ENCODE data around the gene MIPOL1. TPM values are rescaled to one million over a fixed set of nuclear protein-coding genes. Genes with fewer than 3 reads are reported as not detected.

MIPOL1 gene
- total RNA-seq, 1 donor from 2014 or later, result 12.3 TPM

DNA sequence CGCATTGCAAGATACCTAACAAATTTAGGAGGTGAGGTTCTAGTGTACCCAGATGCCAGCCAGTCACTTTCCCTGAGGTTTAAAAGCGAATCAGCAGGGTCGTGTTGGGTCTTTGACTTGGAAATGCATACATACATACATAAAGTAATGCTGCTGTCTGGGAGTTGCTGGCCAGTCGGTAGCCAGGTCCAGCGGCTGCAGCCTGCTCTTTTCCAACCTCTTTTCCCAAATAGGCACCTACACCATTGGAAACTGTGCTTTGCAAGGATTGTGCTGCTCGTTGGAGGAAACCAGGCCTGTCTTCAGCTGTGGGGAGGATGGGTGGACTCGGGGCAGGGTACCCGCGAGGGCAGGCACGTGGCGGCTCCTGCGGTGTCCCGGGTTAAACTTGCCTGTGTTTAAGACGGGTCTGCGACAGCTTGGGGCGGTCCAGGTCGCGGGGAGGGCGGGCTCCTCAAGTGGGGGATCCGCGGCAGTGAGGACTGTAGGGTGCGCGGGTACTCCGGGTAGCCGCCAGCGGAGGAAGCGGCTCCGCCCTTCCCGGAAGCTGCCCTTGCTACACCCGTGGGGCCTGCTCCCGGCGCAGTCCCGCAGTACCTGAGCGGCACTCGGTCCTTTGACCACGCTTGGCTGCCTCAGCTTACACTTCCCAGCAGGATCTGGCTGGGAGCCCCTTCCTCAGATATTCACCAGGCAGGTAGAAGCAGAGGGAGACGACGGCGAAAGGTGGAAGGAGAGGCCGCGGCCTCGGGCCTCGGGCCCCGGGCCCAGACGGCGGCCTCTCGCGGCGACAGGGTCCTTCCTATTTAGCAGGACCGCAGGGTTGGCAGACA, 400.4 kb downstream of the MIPOL1 start:
- no peak for DNase-seq (ENCODE audit: low spot score)

DNA sequence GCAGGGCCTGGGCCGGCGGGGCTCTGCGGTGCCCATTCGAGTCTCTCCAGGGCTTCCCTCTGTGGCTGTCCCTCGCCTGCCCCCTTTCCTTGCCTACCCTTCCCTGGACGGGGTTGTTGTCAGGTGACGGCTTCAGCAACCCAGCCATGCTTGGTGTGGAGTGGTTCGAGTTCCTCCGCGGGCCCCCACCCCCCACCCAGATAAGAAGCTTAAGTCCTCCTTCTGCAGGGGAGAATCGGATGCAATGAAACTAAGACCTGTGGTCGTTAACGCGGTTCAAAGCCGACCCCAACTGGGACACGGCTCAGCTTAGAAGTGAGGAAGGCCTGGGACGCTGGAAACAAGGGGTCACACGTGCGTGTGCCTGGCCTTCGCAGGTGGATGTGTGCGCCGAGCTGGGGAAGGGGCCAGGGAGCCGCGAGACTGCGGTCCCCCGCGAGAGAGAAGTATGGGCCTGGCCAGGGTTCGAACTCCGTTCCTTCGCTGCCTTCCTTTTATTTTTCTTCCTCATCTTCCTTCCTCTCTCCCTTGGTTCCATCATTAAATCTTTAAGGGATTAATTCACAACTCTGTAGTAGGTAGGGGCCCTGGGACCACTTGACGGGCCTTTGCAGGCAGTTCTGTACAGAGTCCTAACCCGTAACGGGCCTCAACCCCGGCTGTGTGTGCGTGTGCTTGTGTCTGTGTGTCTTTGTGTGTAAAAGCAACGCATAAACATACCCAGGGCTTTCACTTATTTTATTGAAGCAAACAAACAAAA, 401.2 kb downstream of the MIPOL1 start:
- no peak for DNase-seq (ENCODE audit: low spot score)

DNA sequence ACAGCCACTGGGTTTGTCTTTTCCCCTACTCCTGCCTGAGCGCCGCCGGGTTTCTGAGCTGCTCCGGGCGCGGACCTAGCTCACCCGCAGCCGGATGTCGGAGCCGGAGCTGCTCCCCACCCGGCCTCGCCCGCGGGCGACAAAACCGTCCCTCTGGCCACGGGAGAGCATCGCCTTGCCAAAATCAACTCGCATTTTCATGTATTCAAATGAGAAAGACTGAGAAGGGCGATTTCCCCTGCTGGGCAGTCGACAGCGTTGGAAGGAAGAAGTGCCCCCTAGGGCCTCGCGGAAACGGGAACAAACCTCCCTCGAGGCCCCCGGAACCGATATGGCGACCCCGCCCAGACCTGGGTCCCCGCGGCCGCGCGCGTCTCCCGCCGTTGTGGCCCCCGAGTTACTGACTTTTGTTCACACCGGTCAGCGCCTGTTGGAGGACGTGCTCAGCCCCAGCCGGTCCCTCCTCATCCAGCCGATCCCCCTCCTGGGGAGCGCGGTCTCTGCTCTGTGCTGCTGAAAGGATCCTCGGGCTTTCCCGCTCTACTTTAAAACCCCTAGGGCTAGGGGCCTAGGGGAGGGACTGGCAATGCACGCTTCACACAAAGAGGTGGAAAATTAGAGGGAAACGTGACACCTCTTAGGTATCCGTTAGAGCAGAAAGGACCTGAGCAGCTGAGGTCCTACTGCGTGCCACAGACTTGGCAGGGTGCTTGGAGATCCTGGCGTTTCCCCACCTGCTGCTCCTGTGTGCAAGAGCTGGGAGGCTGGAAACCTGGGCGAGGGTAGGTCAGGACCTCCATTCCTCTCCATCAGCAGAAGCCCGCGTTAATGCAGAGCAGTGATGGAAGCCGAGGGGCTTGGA, 402.0 kb downstream of the MIPOL1 start:
- DNase-seq (ENCODE audit: low spot score), result no peak

DNA sequence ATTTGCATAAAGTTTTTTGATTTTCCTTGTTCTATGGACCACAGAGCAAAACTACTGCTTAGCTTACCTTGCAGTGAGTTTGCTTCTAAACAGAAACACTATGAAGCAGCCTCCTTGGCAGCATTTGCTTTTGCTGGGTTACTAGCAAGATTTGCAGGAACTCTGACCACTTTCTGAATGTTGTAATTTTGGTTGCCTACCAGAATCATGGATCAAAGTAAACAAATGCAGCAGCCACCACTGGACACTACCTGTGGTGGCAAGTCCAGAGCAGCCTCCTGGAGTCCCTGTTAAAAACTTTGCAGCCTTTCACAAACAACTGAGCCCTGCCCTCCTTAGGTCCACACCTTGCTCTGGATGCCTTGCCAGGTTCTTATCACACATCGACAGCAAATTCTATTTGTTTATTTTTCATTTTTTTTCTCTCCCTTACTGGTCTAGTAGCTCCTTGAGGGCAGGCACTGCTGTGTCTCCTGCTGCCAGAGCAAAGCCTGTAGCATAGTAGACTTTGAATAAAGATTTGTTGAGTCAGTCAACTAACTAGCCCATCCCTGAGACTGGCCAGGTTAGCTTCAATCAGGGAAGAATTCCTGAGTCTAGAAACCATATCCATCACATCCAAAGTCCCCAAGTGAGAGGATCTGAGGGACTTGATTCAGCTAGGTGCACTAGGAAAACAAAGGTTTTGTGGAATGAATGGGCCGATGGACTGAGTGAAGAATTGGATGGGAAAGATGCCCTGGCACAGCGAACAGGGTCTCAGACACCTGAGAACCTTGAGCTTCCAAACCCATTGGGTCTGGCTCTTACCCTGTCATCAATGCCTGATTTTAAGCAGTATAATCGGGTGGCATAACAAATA, 403.4 kb downstream of the MIPOL1 start:
- no peak for DNase-seq (ENCODE audit: low spot score)

DNA sequence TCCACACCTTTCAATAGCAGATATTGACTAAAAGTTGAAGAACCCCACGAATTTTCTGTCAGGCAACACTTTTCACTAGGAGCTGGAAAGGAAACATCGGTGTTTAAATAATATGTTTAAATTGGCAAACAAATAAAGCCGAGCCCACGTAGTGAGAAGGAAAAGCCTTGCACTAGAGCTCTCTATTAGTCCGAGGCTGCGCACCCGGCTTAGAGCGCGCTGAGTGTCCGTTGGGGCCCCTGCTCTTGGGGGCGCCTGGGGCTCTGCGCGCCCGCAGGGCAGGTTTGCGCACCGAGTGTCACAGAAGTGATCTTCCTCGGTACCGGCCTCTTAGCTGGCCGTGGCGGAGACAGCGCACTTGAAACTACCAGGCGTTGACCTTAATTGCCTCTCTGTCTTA, 404.1 kb downstream of the MIPOL1 start:
- DNase-seq (ENCODE audit: low spot score), result no peak

Other genes starting within 250 kb of the MIPOL1 start
- 1.6 TPM for gene SLC25A21, start 25.3 kb upstream of the MIPOL1 start, total RNA-seq